Measurements from ENCODE around the gene ZFHX3.

GRCh38 chr16:73002866-73003265 is 45.1 kb downstream of the ZFHX3 start:
- TF ChIP-seq REST (IDR thresholded peaks at IDR 0.05; ENCODE audit: borderline replicate concordance) (no peak), CTCF (IDR thresholded peaks at IDR 0.05; ENCODE audit: poor library complexity, severe bottlenecking) (no peak), POLR2AphosphoS5 (IDR thresholded peaks at IDR 0.05) (no peak), EZH2 (IDR thresholded peaks at IDR 0.05; ENCODE audit: borderline replicate concordance, insufficient read depth, low read length, poor library complexity, severe bottlenecking) (no peak), TAF1 (IDR thresholded peaks at IDR 0.05; ENCODE audit: low read depth) (no peak), MXI1 (conservative IDR thresholded peaks at IDR 0.05; ENCODE audit: poor library complexity, severe bottlenecking) (no peak)

All from neural cell (in vitro differentiated cells).